Heart right ventricle (tissue), 16 donors: ENCODE measurements around the gene SLC34A1. TPM values are rescaled to one million over a fixed set of nuclear protein-coding genes. Genes with fewer than 3 reads are reported as not detected.
"Not testable (repeated sequence)": the region's sequence is repeated elsewhere in the genome, so short reads cannot be mapped to it uniquely, and the experiment has no call there.

Source experiments
- ATAC-seq, 8 donors: fragments of 200-7000 bp; cut with Tn5 transposase; one replicate each; pipeline ENCODE4 v1.9.1; 2020; ENCODE audit warnings: mild to moderate bottlenecking in 8 of 8, moderate library complexity in 8 of 8, moderate number of reproducible peaks in 1 of 8
- DNase-seq, 2 donors: peaks; one replicate each; pipeline ENCODE4 v3.0.0-alpha.2; 2020
- H3K27ac ChIP-seq, 10 donors: fragments of 200-600 bp; sonication (generic) in 2 of 10; one replicate each; pipeline versions ENCODE4 v1.5.0 to v1.8.0; 2020 to 2022; ENCODE audit warnings: mild to moderate bottlenecking in 3 of 10
- H3K27me3 ChIP-seq, 7 donors: fragments of 200-600 bp; one replicate each; pipeline ENCODE4 v1.8.0; 2021 to 2022; ENCODE audit warnings: mild to moderate bottlenecking in 2 of 7
- H3K36me3 ChIP-seq, 9 donors: fragments of 200-600 bp; sonication (generic) in 1 of 9; one replicate each; pipeline versions ENCODE4 v1.5.0 to v1.8.0; 2020 to 2022; ENCODE audit warnings: mild to moderate bottlenecking in 2 of 9
- H3K4me1 ChIP-seq, 9 donors: fragments of 200-600 bp; sonication (generic) in 1 of 9; one replicate each; pipeline versions ENCODE4 v1.5.0 to v1.8.0; 2020 to 2022; ENCODE audit warnings: mild to moderate bottlenecking in 4 of 9
- H3K4me3 ChIP-seq, 10 donors: fragments of 200-600 bp; sonication (generic) in 2 of 10; one replicate each; pipeline versions ENCODE4 v1.5.0 to v1.8.0; 2020 to 2022; ENCODE audit warnings: mild to moderate bottlenecking in 7 of 10, moderate library complexity in 2 of 10
- H3K9me3 ChIP-seq, 11 donors: fragments of 200-600 bp in 10 of 11; sonication (generic) in 2 of 11; one replicate each; pipeline versions ENCODE4 v1.5.0 to v1.8.0; 2013 to 2022; ENCODE audit warnings: mild to moderate bottlenecking in 2 of 11, control low read depth in 1 of 11, moderate library complexity in 1 of 11
- CTCF ChIP-seq, 9 donors: fragments of 200-600 bp; sonication (generic) in 2 of 9; IDR thresholded peaks; one replicate each; pipeline versions ENCODE4 v1.5.0 to v1.8.0; 2021 to 2022; ENCODE audit warnings: antibody characterized with exemption in 9 of 9, mild to moderate bottlenecking in 5 of 9, moderate library complexity in 1 of 9
- WGBS, 2 donors: extraction: QIAGEN DNeasy Blood & Tissue Kit; methylation state at CpG; one replicate each; pipeline ENCODE4 v1.1.7; 2013; ENCODE audit warnings: inconsistent platforms in 1 of 2; 5-methylcytosine and 5-hydroxymethylcytosine counted together
- intact Hi-C, 10 donors: fragments of 100-400 bp; cut with DNase I; formaldehyde crosslinking; loops; one replicate each; pipeline versions ENCODE4 v1.11.1 to v1.14.2; 2022
- polyA plus RNA-seq, 2 donors: library from polyadenylated mRNA; stranded (reverse); fragments of 200-250 nt; gene quantifications; one replicate each; pipeline ENCODE4 v1.2.3, GENCODE V29; 2013
- total RNA-seq, 10 donors: library from RNA; stranded (reverse); fragmentation: NEBNext Ultra II Directional in 3 of 10; extraction: Animal tissue kit (Norgen Biotek cat#: 25700) in 3 of 10; gene quantifications; one replicate each; pipeline versions ENCODE4 v1.2.1 to v1.2.4, GENCODE V29; 2021 to 2023
- donor health status: Arrhythmogenic right ventricular cardiomyopathy.
- donor health status: ischemic (EF 13 %, LVEDD 7.1; RV severe dilation, severe dysfunction).
- donor health status: healthy with polysubstance abuse.
- donor health status: DM: no; HTN: yes; CAD: no.
- donor health status: DM: no; HTN: no; CAD: no.
- donor health status: ischemic (EF 25% LVEDD 6.9; RV normal size, moderate dysfunction).
- donor health status: ischemic (EF 25% LVEDD 5.7; RV mildly dilated, moderate dysfunction).
- donor health status: healthy.
- donor health status: DM: yes; HTN: yes; CAD: no.
- donor health status: Ischemic cardiomyopathy.
- donor health status: ischemic (EF 35%, LVEDD 5.7; RV mildly dilated, moderate dysfunction).
- donor health status: nonischemic (EF 11% LVEDD 7.7; RV severe dilation, severe dysfunction).
- donor health status: DM: yes; HTN: yes; CAD: no.
- donor health status: PGD.
- donor health status: ischemic (EF 29% LVEDD 5.4; RV normal size, mild dysfunction).
- donor health status: nonischemic (EF 23%, LVEDD 6.1; RV moderate dilation, normal function).

SLC34A1 gene
- total and polyA plus RNA-seq, 12 donors: 0.12 TPM; not detected in 11

- H3K9me3 ChIP-seq: no peaks in the 10 kb centered on the region
- TF ChIP-seq CTCF (IDR thresholded peaks at IDR 0.05): no peak
- DNase-seq: no peak
- 91 to 93% methylated on average over 12 of the region's 12 CpGs for WGBS, 2 donors
- no peak for ATAC-seq
- peaks cover 0 to 34% (median 0%) of the 10 kb centered on the region in 9 donors for H3K36me3 ChIP-seq
- peak overlapping the region in 1 of 10 donors; percentile 75 for H3K27ac ChIP-seq
- peaks cover 3 to 45% (median 16%) of the 10 kb centered on the region in 9 donors for H3K4me1 ChIP-seq
- intact Hi-C loops: loop anchor here in 2 of 10 donors (5.0 to 10.0 kb wide), 2 partner anchors 45 to 47 kb away; no protein-coding TSS in a partner anchor
- no peaks in the 10 kb centered on the region for H3K27me3 ChIP-seq
- H3K4me3 ChIP-seq: no peak overlapping the region
These were observed 12.0 kb upstream of the SLC34A1 start for GRCh38 chr5:177372034-177372896.

GRCh38 chr5:177372910-177373309 is 11.3 kb upstream of the SLC34A1 start:
- WGBS, 2 donors: 85 to 94% methylated on average over 6 of the region's 6 CpGs
- ATAC-seq: no peak
- TF ChIP-seq CTCF (IDR thresholded peaks at IDR 0.05): no peak
- Histone ChIP-seq H3K4me3 (no peak overlapping the region), H3K27ac (peak overlapping the region in 1 of 10 donors; percentile 75), H3K4me1 (peaks cover 0 to 39% (median 10%) of the 10 kb centered on the region in 9 donors), H3K9me3 (no peaks in the 10 kb centered on the region), H3K36me3 (peaks cover 0 to 28% (median 0%) of the 10 kb centered on the region in 9 donors), H3K27me3 (no peaks in the 10 kb centered on the region)
- no peak for DNase-seq
- intact Hi-C loops: loop anchor here in 2 of 10 donors (5.0 to 10.0 kb wide), 2 partner anchors 46 to 48 kb away; no protein-coding TSS in a partner anchor

DNA sequence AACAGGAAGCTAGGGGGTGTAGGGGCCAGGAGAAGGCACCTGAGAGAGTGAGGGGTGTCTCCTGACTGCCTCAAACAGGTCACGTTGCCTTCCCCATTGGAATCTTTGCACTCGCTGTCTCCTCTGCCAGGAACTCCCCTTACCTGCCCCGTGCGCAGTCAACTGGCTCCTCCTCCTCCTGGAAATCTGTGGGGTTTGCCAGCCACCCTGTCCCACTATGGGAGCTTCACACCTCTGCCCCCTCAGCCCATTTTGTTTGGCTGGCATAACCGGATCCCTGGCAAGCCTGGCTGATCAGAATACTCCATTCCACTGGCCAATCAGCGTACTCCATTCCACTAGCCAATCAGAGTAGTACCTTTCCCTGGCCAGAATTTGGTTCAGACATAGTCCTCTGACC is 10.4 kb upstream of the SLC34A1 start:
- DNase-seq: no peak
- H3K36me3 ChIP-seq: peaks cover 0 to 19% (median 0%) of the 10 kb centered on the region in 9 donors
- intact Hi-C loops: loop anchor here in 2 of 10 donors (5.0 to 10.0 kb wide), 2 partner anchors 47 to 49 kb away; no protein-coding TSS in a partner anchor
- H3K4me3 ChIP-seq: no peak overlapping the region
- no peak for TF ChIP-seq CTCF (IDR thresholded peaks at IDR 0.05)
- H3K27me3 ChIP-seq: no peaks in the 10 kb centered on the region
- ATAC-seq: no peak
- H3K9me3 ChIP-seq: no peaks in the 10 kb centered on the region
- H3K27ac ChIP-seq: no peak overlapping the region
- H3K4me1 ChIP-seq: peaks cover 0 to 38% (median 7%) of the 10 kb centered on the region in 9 donors
- WGBS, 2 donors: 53 to 69% methylated on average over 6 of the region's 6 CpGs

DNA sequence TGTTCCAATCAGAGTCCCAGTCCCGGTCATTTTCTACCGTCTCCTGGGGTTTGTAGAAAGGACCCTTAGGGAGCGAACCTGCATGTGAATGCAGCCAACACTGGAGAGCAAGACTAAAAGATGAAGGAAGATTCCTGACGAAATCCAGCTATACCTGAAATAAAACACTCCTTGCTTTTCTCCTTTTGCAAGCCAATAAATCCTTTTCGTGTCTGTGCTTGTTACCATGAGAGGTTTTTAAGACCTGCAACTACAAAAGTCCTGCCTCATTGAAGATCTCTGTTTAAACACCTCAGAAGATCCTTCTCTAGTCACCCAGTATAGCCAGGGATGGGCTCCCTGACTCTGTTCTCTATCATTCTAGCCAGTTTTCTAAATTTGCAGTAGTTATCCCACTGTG is 10.0 kb upstream of the SLC34A1 start:
- no peak overlapping the region for H3K4me3 ChIP-seq
- DNase-seq (no peak), ATAC-seq (no peak)
- no peak overlapping the region for H3K27ac ChIP-seq
- intact Hi-C loops: loop anchor here in 2 of 10 donors (5.0 to 10.0 kb wide), 2 partner anchors 47 to 49 kb away; no protein-coding TSS in a partner anchor
- 67 to 73% methylated on average over 5 of the region's 5 CpGs for WGBS, 2 donors
- peaks cover 0 to 15% (median 0%) of the 10 kb centered on the region in 9 donors for H3K36me3 ChIP-seq
- peaks cover 0 to 34% (median 7%) of the 10 kb centered on the region in 9 donors for H3K4me1 ChIP-seq
- H3K9me3 ChIP-seq: no peaks in the 10 kb centered on the region
- no peaks in the 10 kb centered on the region for H3K27me3 ChIP-seq
- TF ChIP-seq CTCF (IDR thresholded peaks at IDR 0.05): no peak

- H3K4me1 ChIP-seq: peaks cover 0 to 21% (median 0%) of the 10 kb centered on the region in 9 donors
- WGBS, 2 donors: 86 to 89% methylated on average over 5 of the region's 5 CpGs
- H3K4me3 ChIP-seq, H3K27me3 ChIP-seq, DNase-seq, H3K9me3 ChIP-seq, ATAC-seq, H3K27ac ChIP-seq: not testable (repeated sequence)
- H3K36me3 ChIP-seq: peaks cover 0 to 13% (median 0%) of the 10 kb centered on the region in 9 donors
- intact Hi-C loops: loop anchor here in 1 of 10 donors (10.0 kb wide), 1 partner anchor 51 kb away; no protein-coding TSS in a partner anchor
These were observed 8.7 kb upstream of the SLC34A1 start for GRCh38 chr5:177375516-177375915.
